ENCODE data around the gene CDIPT.

The CDIPT gene

GRCh38 chr16:29881050-29881449 lies 18.0 kb upstream of the CDIPT start:
- H3K4me3 ChIP-seq (ENCODE audit: low read length): no peak overlapping the region
- TF ChIP-seq, protein P1, sequence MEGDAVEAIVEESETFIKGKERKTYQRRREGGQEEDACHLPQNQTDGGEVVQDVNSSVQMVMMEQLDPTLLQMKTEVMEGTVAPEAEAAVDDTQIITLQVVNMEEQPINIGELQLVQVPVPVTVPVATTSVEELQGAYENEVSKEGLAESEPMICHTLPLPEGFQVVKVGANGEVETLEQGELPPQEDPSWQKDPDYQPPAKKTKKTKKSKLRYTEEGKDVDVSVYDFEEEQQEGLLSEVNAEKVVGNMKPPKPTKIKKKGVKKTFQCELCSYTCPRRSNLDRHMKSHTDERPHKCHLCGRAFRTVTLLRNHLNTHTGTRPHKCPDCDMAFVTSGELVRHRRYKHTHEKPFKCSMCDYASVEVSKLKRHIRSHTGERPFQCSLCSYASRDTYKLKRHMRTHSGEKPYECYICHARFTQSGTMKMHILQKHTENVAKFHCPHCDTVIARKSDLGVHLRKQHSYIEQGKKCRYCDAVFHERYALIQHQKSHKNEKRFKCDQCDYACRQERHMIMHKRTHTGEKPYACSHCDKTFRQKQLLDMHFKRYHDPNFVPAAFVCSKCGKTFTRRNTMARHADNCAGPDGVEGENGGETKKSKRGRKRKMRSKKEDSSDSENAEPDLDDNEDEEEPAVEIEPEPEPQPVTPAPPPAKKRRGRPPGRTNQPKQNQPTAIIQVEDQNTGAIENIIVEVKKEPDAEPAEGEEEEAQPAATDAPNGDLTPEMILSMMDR (IDR thresholded peaks at IDR 0.05; ENCODE audit: insufficient read depth, low read depth, low read length, missing control alignments): no peak
- no peak for DNase-seq (ENCODE audit: low read depth)

- H3K4me3 ChIP-seq (ENCODE audit: low read length): no peak overlapping the region
- TF ChIP-seq, protein P1 (IDR thresholded peaks at IDR 0.05; ENCODE audit: insufficient read depth, low read depth, low read length, missing control alignments): no peak
- DNase-seq (ENCODE audit: low read depth): no peak
These were observed 15.1 kb upstream of the CDIPT start for GRCh38 chr16:29878172-29878571.

- no peak overlapping the region for H3K4me3 ChIP-seq (ENCODE audit: low read length)
- TF ChIP-seq, protein P1 (IDR thresholded peaks at IDR 0.05; ENCODE audit: insufficient read depth, low read depth, low read length, missing control alignments): no peak
- peak; percentile 80 for DNase-seq (ENCODE audit: low read depth)
These were observed 14.4 kb upstream of the CDIPT start for GRCh38 chr16:29877266-29877961.

GRCh38 chr16:29876594-29877249 lies 13.7 kb upstream of the CDIPT start:
- DNase-seq (ENCODE audit: low read depth): no peak
- TF ChIP-seq, protein P1 (IDR thresholded peaks at IDR 0.05; ENCODE audit: insufficient read depth, low read depth, low read length, missing control alignments): no peak
- H3K4me3 ChIP-seq (ENCODE audit: low read length): no peak overlapping the region

DNA sequence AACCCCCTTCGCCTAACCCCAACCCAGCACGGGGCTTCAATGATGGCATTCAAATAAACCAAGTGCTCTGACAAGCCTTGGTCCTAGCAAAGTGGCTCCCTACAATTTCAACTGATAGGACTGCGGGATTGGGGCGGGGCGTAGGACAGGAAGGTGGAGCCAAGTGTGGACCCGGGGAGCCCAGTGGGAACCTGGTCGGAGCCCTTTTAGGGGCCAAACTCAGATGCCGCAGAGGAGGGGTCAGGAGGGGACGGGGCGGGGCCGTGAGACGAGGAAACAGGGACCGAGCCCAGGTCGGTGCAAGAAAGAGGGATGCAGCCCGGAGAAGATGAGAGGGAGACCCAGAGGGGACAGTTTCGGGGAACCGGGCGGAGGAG lies 13.2 kb upstream of the CDIPT start:
- TF ChIP-seq, protein P1 (IDR thresholded peaks at IDR 0.05; ENCODE audit: insufficient read depth, low read depth, low read length, missing control alignments): no peak
- H3K4me3 ChIP-seq (ENCODE audit: low read length): no peak overlapping the region
- DNase-seq (ENCODE audit: low read depth): no peak

DNA sequence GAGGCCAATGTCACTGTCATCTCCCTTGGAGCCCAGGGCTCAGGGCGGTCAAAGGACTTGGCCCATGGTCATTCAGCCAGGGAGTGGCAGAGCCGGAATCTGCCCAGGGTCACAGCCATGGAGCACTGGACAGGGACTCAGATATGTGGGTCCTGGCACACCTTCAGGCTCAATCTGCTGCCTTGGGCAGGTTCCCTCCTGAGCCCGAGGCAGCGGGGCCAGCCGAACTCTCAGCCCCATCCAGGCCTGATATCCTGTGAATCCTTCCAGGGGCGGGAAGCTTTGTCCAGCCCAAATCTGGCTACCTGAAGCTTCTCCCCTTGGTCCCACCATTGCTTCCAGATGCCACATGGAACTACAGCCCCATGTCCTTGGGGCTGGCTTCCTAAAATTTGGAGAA lies 12.2 kb upstream of the CDIPT start:
- DNase-seq (ENCODE audit: low read depth): no peak
- H3K4me3 ChIP-seq (ENCODE audit: low read length): no peak overlapping the region
- TF ChIP-seq, protein P1 (IDR thresholded peaks at IDR 0.05; ENCODE audit: insufficient read depth, low read depth, low read length, missing control alignments): no peak

- DNase-seq (ENCODE audit: low read depth): no peak
- no peak overlapping the region for H3K4me3 ChIP-seq (ENCODE audit: low read length)
- TF ChIP-seq, protein P1 (IDR thresholded peaks at IDR 0.05; ENCODE audit: insufficient read depth, low read depth, low read length, missing control alignments): no peak
These were observed 10.3 kb upstream of the CDIPT start for GRCh38 chr16:29873319-29873718.

All from epithelial cell of esophagus (primary cell).